HG03378 (cell line): ENCODE measurements around the gene GRK2.

ENCODE experiments used
- ATAC-seq: cut with Tn5 transposase; IDR thresholded peaks from one replicate; pipeline ENCODE4 v1.9.1; 2021; ENCODE audit warnings: mild to moderate bottlenecking, moderate library complexity; ENCODE audit not compliant: unreplicated experiment

The GRK2 gene

GRCh38 chr11:67293090-67293489 lies 26.8 kb downstream of the GRK2 start:
- no peak for ATAC-seq

GRCh38 chr11:67295846-67296245 lies 29.6 kb downstream of the GRK2 start:
- no peak for ATAC-seq

GRCh38 chr11:67298786-67299185 lies 32.5 kb downstream of the GRK2 start:
- no peak for ATAC-seq

DNA sequence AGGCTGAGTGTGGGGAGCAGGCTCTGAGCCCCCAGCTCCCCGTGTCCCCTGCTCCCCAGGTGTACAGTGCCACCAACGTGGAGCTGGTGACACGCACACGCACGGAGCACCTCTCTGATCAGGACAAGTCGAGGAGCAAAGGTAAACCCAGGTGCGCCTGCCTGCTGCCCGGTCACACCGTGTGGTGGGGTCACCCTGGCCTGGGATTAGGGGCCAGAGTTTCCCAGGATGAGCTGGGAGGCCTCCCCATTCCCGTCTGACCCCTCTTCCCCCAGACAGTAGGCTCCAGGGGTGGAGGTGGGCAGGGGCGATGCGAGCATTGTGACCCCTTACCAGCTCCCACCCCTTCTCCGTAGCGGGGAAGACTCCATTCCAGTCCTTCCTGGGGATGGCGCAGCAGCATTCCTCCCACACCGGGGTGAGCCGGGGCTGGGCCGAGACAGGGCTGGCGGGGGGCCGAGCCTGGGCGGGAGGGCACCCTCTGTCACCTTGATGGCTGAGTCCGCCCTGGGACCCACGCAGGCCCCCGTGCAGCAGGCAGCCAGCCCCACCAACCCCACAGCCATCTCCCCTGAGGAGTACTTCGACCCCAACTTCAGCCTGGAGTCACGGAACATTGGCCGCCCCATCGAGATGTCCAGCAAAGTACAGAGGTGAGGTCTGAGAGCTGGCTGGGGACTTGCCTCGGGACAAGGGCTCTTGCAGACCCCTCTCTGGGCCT lies 33.4 kb downstream of the GRK2 start:
- no peak for ATAC-seq

GRCh38 chr11:67300256-67300755 lies 34.0 kb downstream of the GRK2 start:
- ATAC-seq = no peak

DNA sequence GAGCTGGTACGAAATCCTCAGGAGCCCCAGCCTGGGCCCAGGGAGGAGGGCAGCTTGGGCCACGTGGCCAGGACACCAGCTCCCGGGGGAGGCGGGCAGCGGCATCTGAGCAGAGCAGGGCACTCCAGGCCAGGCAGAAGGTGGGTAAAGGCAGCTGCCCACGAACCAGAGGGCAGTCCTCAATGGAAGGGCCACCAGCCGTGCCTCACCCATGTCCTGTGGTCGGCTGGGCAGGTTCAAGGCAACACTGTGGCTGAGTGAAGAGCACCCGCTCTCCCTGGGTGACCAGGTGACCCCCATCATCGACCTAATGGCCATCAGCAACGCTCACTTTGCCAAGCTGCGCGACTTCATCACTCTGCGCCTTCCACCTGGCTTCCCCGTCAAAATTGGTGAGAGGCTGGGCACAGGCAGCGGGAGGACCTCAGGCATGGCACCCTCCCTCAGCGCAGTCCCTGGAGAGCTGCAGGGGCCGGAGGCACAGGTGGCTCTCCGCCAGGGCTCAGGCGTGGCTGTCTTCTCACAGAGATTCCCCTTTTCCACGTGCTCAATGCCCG lies 34.6 kb downstream of the GRK2 start:
- ATAC-seq = no peak

GRCh38 chr11:67301313-67301921 lies 35.1 kb downstream of the GRK2 start:
- ATAC-seq = no peak

DNA sequence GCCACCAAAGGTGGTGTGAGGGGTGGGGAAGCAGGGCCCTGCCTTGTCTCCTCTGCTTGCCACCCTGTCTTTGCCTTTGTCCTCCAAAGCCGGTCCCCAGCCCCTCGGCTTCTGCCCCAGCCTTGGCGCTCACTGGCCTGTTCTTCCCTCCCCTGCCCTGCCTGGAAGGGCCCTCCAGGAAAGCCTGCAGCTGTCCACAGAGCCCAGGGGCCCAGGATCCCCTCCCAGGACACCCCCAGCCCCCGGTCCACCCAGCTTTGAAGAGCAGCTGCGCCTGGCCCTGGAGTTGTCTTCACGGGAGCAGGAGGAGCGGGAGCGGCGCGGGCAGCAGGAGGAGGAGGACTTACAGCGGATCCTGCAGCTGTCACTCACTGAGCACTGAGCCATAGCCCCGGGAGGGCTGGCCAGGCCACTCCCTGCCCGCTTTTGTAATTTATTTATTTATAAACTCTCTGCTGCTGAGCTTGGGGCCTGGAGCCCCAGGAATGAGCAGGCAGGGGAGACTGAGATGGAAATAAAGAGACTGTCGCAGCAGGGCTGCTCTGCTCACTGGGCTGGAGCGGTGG lies 35.8 kb downstream of the GRK2 start:
- no peak for ATAC-seq

- ATAC-seq = no peak
These were observed 36.4 kb downstream of the GRK2 start for GRCh38 chr11:67302571-67303131.

DNA sequence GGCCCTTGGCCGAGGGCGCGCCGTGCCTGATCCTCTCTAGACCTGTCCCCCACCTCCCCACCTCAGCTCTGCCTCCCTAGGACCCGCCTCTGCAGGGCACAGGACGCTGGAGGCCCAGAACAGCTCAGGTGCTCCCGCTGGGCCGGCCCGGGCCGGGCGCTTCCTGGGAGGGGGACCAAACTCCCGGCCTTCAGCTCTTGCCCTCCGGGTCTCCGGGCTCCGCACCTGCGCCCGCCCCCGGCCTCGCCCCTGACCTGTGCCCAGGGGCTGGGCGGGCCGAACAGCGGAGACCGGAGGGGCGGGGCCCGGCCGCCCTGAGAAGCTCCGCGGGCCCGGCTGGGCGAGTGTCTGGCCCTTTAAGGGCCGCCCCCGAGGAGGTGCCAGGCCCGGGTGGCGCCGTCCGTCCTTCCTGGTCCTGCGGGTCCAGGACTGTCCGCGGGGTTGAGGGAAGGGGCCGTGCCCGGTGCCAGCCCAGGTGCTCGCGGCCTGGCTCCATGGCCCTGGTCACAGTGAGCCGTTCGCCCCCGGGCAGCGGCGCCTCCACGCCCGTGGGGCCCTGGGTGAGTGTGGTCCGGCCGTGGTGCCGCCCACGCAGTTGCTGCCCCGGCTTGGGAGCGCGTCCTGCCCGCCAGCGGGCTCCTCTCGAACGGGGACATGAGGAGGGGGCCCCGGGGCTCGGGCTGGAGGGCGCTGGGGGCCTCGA lies 37.0 kb downstream of the GRK2 start, which contains the start of gene SSH3:
Gene SSH3 (plus strand): TSS at position 399 of the 703 bp plus-strand sequence. CDS start 96 bp downstream, at position 495.
- no peak for ATAC-seq

DNA sequence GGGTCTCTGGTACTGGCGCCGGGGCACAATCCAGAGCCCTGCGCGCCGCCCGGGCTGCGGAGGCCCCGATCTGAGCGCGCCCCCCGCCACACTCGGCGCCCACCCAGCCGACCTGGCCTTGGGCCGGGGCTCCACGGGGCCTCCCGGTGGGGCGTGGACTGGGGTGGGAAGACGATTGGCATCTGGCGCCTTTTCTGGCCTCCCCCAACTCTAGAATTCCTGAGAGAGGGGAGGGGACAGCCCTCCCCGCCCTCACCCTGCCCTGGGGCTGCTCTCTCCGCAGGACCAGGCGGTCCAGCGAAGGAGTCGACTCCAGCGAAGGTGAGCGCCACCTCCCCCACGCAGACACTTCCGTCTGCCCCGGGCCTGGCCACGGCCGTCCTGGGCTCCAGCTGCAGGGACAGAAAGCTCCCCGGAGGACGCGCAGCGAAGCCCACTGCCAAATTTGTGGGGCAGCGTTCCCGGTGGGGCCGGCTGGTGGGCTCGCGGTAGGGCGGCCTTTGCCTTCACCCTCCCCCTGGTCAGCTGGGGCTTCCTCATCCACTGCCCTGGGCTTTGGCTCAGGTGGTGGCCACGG lies 37.6 kb downstream of the GRK2 start:
- ATAC-seq = no peak

DNA sequence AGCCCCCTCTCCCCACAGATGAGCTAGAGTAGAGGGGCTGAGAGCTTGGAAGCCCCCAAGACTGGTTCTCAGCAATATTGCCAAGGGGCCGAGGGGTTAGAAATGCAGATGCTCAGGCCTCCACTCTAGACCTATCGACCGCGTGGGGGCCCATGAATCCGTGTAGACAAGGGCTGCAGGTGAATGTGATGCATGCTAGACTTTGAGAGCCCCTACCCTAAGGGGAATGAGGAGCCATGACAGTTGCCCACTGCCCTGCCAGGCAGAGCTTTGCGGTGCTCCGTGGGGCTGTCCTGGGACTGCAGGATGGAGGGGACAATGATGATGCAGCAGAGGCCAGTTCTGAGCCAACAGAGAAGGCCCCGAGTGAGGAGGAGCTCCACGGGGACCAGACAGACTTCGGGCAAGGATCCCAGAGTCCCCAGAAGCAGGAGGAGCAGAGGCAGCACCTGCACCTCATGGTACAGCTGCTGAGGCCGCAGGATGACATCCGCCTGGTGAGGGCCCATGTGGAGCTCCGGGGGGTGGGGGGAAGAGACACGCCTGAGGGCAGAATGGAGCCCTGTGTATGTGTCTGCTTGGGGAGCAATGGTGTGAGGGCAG lies 38.3 kb downstream of the GRK2 start:
- no peak for ATAC-seq

GRCh38 chr11:67306769-67307544 lies 40.7 kb downstream of the GRK2 start:
- no peak for ATAC-seq

- no peak for ATAC-seq
These were observed 41.3 kb downstream of the GRK2 start for GRCh38 chr11:67307545-67308001.

DNA sequence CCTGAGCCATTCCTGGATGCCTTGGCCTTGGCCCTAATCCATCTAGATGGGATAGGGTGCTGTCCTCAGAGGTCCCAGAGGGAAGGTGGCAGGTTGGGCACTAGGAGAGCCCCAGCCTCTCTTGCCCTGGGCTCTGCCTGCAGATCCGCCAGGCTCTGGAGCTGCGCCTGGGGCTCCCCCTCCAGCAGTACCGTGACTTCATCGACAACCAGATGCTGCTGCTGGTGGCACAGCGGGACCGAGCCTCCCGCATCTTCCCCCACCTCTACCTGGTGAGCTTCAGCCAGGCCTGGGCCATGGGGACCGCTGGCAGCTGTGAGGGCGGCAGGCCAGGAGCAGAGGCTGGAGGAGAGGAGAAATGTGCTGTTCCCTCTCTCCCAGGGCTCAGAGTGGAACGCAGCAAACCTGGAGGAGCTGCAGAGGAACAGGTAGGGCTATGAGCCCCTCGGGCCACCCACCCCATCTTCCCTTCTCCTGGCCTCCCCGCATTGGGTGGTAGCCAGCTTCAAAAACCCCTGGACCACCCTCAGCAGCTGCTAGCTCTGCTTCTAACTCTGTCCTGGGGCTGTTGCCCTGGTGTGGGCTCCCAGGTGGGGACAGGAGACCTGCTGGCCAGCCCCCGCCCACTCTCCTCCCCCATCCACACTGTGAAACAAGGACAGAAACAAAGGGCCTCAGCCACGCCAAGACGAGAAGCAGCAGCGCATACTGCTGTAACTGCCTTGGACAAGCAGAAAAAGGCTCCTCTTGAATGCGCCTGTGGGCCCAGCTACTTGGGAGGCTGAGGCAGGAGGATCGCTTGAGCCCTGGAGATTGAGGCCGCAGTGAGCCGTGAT lies 42.0 kb downstream of the GRK2 start:
- no peak for ATAC-seq

DNA sequence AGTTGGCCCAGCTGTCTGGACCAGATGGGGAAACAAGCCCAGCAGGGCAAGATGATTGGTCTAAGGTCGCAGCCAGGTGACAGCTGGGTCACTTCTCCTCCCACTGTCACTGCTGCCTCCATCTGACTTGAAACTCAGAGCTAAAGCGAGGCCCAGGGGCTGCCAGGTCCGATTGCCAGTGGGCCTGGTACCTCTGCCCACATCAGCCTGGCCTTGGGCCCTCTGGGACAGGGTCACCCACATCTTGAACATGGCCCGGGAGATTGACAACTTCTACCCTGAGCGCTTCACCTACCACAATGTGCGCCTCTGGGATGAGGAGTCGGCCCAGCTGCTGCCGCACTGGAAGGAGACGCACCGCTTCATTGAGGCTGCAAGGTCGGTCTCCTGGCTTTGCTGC lies 42.9 kb downstream of the GRK2 start:
- no peak for ATAC-seq

GRCh38 chr11:67309661-67310061 lies 43.4 kb downstream of the GRK2 start:
- no peak for ATAC-seq
